ENCODE measurements around the gene GPC6.

GPC6 gene

GRCh38 chr13:94182185-94182761 lies 955.7 kb downstream of the GPC6 start:
- no peak for TF ChIP-seq CTCF (conservative IDR thresholded peaks at IDR 0.05; ENCODE audit: low read depth, low read length)
- no peak for DNase-seq (ENCODE audit: low read depth)
- H3K4me3 ChIP-seq (ENCODE audit: low read length) = no peak overlapping the region

GRCh38 chr13:94186470-94186869 lies 959.9 kb downstream of the GPC6 start:
- DNase-seq (ENCODE audit: low read depth) = no peak
- no peak for TF ChIP-seq CTCF (conservative IDR thresholded peaks at IDR 0.05; ENCODE audit: low read depth, low read length)
- H3K4me3 ChIP-seq (ENCODE audit: low read length) = no peak overlapping the region

GRCh38 chr13:94188201-94188854 lies 961.7 kb downstream of the GPC6 start:
- no peak for TF ChIP-seq CTCF (conservative IDR thresholded peaks at IDR 0.05; ENCODE audit: low read depth, low read length)
- no peak overlapping the region for H3K4me3 ChIP-seq (ENCODE audit: low read length)
- DNase-seq (ENCODE audit: low read depth) = no peak

GRCh38 chr13:94192431-94192975 lies 965.9 kb downstream of the GPC6 start:
- TF ChIP-seq CTCF (conservative IDR thresholded peaks at IDR 0.05; ENCODE audit: low read depth, low read length) = peak; percentile 57
- no peak overlapping the region for H3K4me3 ChIP-seq (ENCODE audit: low read length)
- no peak for DNase-seq (ENCODE audit: low read depth)

GRCh38 chr13:94195715-94196114 lies 969.1 kb downstream of the GPC6 start:
- TF ChIP-seq CTCF (conservative IDR thresholded peaks at IDR 0.05; ENCODE audit: low read depth, low read length) = no peak
- peak; percentile 83 for DNase-seq (ENCODE audit: low read depth)
- no peak overlapping the region for H3K4me3 ChIP-seq (ENCODE audit: low read length)

- no peak for TF ChIP-seq CTCF (conservative IDR thresholded peaks at IDR 0.05; ENCODE audit: low read depth, low read length)
- H3K4me3 ChIP-seq (ENCODE audit: low read length) = no peak overlapping the region
- DNase-seq (ENCODE audit: low read depth) = peak; percentile 99
Observed at GRCh38 chr13:94196413-94196812, 969.8 kb downstream of the GPC6 start.

- DNase-seq (ENCODE audit: low read depth) = no peak
- H3K4me3 ChIP-seq (ENCODE audit: low read length) = no peak overlapping the region
- no peak for TF ChIP-seq CTCF (conservative IDR thresholded peaks at IDR 0.05; ENCODE audit: low read depth, low read length)
Observed at GRCh38 chr13:94198681-94199080, 972.1 kb downstream of the GPC6 start.
